HG03342 (cell line): ENCODE measurements around the gene KIF5A.
"Not testable (repeated sequence)": the region's sequence is repeated elsewhere in the genome, so short reads cannot be mapped to it uniquely, and the experiment has no call there.

ENCODE experiments used
- ATAC-seq: cut with Tn5 transposase; IDR thresholded peaks from one replicate; pipeline ENCODE4 v1.9.1; 2021; ENCODE audit warnings: mild to moderate bottlenecking, moderate library complexity; ENCODE audit not compliant: unreplicated experiment

KIF5A gene

DNA sequence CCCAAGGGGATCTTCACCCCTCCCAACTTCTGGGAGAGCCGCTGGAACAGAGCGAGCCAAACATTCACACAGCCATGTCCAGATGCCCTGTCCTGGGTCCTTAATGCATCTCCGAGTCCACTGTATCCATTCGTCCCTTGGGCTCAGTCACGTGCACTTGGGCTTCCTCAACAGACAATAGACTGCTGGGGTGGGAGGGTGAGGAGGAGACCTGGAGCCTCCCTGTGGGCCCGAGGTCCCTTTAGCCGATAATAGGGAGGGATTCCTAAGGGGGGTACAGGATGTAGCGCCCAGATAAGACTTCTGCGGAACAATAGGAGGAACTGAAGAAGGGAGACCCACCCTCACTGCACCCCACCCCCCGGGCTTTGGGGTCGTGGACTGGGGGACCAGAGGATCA is 68.1 kb downstream of the KIF5A start:
- no peak for ATAC-seq

- ATAC-seq: not testable (repeated sequence)
Measured at GRCh38 chr12:57618431-57618830, 68.6 kb downstream of the KIF5A start.

DNA sequence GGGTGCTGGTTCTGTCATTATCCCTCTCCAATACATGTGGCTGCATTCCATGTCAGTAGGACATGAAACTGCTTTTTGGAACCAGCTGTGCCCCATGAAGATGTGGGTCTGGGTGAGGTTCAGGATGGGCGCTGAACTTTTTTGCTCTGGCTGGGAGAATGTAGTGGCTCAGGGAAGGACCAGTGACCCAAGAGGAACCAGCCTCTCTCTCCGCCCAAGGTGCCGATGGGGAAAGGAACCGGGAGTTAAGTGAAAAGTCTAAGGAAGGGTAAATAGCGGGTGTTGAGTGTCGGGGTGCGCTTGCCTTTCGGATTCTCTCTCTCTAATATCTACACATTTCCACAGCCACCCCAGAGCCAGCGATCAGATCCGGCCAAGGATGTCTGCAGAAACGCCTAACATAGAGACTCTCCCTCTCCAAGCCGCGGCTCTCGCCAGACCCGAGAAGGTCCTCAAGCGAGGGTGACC is 69.2 kb downstream of the KIF5A start:
- ATAC-seq: no peak

DNA sequence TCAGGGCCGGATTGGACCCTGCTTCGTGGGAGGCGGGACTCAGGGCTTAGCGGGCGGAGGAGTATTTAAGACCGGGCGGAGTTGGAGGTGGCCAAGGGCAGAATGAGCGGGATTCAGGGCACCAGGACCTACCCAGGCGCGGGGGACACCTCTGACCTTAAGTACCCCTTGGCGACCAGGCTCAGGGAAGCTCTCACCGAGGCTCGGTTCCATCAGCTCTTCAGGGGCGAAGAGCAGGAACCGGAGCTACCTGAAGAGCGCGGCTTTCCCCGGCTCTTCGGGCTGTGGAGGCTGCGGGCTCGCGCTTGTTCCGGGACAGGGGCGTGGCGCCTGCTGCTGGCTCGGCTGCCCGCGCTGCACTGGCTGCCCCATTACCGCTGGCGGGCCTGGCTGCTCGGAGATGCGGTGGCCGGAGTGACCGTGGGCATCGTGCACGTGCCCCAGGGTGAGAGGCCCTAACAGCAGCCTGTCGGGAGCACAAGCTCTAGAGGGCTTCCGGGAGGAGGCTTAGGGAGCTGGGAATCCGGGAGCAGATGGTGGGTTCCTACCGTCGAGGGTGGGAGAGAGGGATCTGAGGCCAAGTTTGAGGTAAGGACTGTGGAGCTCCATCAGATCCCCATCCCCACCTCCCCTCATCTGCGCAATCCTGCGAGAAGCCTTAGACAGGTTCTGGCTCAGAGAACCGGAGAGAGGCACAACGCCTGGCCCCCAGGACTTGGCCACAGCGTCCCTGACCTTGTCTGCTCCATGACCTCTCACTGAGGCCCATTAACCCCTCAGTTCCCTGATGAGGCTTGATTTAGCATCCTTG is 69.8 kb downstream of the KIF5A start:
- ATAC-seq: no peak

DNA sequence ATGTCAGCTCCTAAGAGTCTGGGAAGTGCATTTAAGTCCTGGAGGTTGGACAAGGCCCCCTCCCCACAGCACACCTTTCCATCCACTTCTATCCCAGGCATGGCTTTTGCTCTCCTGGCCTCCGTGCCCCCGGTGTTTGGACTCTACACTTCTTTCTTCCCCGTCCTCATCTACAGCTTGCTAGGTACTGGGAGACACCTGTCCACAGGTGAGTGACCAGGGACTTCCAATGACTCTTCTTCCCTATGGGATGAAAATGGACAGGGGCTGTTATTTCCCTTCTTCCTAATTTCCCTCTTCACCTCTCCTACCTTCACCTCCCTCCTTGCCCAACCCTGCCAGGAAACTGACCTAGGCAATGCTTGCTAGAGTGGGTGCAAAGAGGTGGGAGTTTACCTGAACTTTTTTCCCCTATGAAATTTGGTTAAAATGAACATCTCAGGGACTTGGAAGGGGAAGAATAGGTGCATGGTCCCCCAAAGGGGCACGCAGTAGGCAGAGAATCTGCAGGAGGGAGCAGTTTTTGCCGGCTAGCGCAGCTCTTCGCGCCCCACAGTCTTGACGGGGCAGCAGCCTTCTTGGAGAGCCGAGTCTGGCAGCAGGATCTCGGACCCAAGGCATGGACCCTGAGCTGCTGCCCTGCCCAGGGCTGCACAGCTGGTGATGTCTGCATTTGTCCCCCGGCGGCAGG is 70.5 kb downstream of the KIF5A start:
- ATAC-seq: no peak

GRCh38 chr12:57620936-57621496 is 71.2 kb downstream of the KIF5A start:
- ATAC-seq: no peak

DNA sequence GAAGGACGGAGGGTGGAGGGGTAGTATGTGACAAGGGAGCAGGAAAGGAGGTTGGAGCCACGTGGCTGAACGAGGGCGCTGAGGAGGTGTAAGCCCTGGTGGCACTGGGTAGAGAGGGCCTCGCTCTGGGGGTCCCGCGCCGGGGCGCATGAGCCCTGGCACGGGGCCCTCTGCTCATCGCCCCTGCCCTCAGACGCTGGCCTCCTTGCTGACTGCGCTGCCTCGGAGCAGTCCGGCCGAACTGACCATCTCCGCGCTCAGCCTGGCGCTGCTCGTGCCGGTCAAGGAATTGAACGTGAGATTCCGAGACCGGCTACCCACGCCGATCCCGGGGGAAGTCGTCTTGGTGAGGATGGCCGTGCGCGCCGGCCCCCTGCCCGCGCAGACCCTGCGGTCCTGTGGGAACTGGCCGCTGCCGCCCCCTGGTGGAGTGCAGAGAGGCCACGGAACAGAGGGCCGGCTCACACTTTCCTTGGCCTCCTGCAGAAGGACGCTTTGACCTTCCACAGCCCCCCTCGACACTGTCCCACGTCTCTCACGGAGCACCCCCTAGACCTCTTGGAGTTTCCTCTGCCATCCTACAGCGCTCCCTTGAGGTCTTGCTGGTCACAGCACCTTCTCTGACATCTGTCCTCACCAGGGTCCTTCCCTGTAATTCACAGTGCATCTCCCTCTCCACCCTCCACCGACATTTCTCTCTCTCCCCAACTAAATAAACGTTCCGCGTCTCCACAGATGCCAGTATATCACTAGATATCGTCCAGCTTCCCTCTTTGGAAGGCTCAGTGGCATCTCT is 71.9 kb downstream of the KIF5A start:
- ATAC-seq: no peak

DNA sequence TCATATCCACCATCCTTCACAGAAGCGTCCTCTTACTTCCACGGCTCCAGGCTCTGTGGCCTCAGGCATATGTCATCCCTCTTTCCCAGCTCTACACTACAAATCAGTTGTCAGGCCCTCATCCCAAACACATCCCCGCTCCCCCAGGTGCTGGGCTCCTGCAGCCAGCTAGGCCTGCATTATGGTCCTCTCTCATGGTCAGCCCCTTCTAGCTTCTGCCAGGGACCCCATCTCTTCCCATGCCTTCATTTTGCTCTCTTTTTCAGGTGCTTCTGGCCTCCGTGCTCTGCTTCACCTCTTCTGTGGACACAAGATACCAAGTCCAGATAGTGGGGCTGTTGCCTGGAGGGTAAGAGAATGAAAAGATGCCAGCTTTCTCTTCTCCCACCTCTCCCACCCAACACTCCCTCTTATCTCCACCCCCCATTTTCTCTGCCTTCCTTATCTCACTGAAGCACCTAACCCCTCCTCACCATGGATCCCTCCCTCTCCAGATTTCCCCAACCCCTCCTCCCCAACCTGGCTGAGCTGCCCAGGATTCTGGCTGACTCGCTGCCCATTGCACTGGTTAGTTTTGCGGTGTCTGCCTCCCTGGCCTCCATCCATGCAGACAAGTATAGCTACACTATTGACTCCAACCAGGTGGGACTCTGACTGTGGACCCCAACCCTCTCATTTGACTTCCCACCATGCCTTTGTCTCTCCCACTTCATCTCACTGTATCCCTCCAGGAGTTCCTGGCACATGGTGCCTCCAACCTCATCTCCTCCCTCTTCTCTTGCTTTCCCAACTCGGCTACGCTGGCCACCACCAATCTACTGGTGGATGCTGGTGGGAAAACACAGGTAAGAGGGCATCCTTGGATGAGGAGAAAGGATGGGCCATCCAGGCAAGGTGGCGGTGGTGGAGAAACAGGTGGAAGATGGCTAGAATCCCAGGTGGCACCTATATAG is 72.7 kb downstream of the KIF5A start:
- no peak for ATAC-seq

DNA sequence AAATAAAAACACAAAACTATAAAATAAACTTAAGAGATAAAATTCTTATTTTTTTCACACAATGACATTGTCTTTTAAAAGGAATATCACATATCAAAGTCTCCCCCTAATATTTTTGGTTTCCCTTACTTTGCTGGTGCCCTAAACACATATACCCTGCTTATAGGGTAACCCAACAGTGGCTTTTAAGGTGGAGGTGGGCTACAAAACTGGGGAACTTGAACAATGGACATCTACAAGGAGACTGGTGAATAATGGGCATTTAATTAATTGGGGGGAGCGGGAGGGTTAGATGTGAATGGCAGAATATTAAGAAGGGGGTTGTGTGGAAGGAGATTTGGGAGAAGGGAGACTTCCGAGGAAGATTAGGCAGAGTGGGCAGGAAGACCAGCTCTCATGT is 73.5 kb downstream of the KIF5A start:
- ATAC-seq: no peak

GRCh38 chr12:57623811-57624390 is 74.1 kb downstream of the KIF5A start:
- ATAC-seq: no peak

GRCh38 chr12:57624441-57625220 is 74.8 kb downstream of the KIF5A start:
- ATAC-seq: no peak

DNA sequence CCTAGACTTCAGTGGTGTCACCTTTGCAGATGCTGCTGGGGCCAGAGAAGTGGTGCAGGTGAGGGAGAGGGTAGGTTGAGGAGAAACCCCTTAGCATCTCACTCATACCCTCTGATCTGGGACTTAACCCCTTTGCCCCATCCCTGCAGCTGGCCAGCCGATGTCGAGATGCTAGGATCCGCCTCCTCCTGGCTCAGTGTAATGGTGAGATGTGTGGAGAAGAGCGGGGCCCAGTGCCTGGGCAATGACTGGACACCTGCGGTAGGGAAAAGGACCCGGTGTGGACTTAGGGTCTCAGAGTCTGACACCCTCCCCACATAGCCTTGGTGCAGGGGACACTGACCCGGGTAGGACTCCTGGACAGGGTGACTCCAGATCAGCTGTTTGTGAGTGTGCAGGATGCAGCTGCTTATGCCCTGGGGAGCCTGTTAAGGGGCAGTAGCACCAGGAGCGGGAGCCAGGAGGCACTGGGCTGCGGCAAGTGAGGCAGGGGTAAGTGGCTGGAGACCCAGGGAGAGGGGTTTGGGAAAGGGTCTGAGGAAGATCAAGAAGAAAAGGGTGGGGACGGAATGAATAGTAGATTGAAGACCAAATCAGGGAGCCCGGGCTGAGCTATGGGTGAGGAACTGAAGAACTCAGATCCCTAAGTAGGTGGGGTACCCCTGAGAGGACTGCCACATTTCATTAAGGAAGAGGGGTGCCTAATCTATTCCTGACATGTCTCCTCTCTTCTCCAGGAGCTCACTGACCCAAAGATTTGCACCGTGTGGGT is 75.6 kb downstream of the KIF5A start:
- ATAC-seq: no peak

GRCh38 chr12:57626111-57626920 is 76.5 kb downstream of the KIF5A start:
- ATAC-seq: no peak

DNA sequence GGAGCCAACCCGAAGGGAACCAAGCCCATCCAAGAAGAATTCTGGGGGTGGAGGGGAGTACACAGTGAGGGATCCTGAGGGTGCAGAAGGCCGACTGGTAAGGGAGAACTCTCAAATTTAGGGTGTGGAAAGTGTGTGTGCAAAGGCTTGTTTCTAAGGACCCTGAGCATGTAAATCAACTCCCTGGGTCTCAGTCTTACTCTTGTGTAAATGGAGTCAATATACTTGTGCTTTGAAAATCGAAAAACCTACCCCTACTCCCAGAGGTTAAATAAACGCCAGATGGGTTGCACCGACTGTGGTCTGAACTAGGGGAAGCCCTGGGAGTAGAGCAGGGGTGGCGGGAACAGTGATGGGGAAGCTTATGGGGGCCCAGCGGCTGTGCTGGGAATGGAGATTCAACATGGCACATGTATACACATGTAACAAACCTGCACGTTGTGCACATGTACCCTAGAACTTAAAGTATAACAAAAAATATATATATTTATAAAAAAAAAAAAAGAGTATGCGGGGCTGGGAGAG is 77.1 kb downstream of the KIF5A start:
- ATAC-seq: no peak

- no peak for ATAC-seq
Measured at GRCh38 chr12:57627501-57628279, 77.8 kb downstream of the KIF5A start.
